ENCODE measurements around the gene PLA2G12B.
"Not testable (repeated sequence)": the region's sequence is repeated elsewhere in the genome, so short reads cannot be mapped to it uniquely, and the experiment has no call there.

Gene PLA2G12B

GRCh38 chr10:72943498-72944234 is 10.9 kb downstream of the PLA2G12B start:
- DNase-seq (ENCODE audit: insufficient read length, low spot score) (no peak), FAIRE-seq (no peak)

- no peak for DNase-seq (ENCODE audit: insufficient read length, low spot score)
- FAIRE-seq, result no peak
These were observed 19.2 kb downstream of the PLA2G12B start for GRCh38 chr10:72935361-72935760.

GRCh38 chr10:72932259-72933015 is 22.2 kb downstream of the PLA2G12B start:
- no peak for DNase-seq (ENCODE audit: insufficient read length, low spot score)

GRCh38 chr10:72930276-72930675 is 24.3 kb downstream of the PLA2G12B start:
- no peak for FAIRE-seq

More at GRCh38 chr10:72932259-72933015, 22.2 kb downstream of the PLA2G12B start:
- no peak for FAIRE-seq

GRCh38 chr10:72928798-72929197 is 25.8 kb downstream of the PLA2G12B start:
- FAIRE-seq, result no peak
- no peak for DNase-seq (ENCODE audit: insufficient read length, low spot score)

More at GRCh38 chr10:72930276-72930675, 24.3 kb downstream of the PLA2G12B start:
- DNase-seq (ENCODE audit: insufficient read length, low spot score), result no peak

- no peak for FAIRE-seq
- DNase-seq (ENCODE audit: insufficient read length, low spot score), result no peak
These were observed 27.1 kb downstream of the PLA2G12B start for GRCh38 chr10:72927485-72927884.

GRCh38 chr10:72925951-72926465 is 28.6 kb downstream of the PLA2G12B start:
- no peak for DNase-seq (ENCODE audit: insufficient read length, low spot score)
- FAIRE-seq, result no peak

GRCh38 chr10:72924351-72924750 is 30.3 kb downstream of the PLA2G12B start:
- DNase-seq (ENCODE audit: insufficient read length, low spot score), result no peak
- no peak for FAIRE-seq

GRCh38 chr10:72921147-72921683 is 33.4 kb downstream of the PLA2G12B start:
- not testable (repeated sequence) for FAIRE-seq; DNase-seq (ENCODE audit: insufficient read length, low spot score)

- no peak for FAIRE-seq
- DNase-seq (ENCODE audit: insufficient read length, low spot score), result no peak
These were observed 36.3 kb downstream of the PLA2G12B start for GRCh38 chr10:72918352-72918751.

- FAIRE-seq; DNase-seq (ENCODE audit: insufficient read length, low spot score): not testable (repeated sequence)
These were observed 36.7 kb downstream of the PLA2G12B start for GRCh38 chr10:72917803-72918332.

GRCh38 chr10:72917201-72917600 is 37.4 kb downstream of the PLA2G12B start:
- FAIRE-seq; DNase-seq (ENCODE audit: insufficient read length, low spot score): not testable (repeated sequence)

- DNase-seq (ENCODE audit: insufficient read length, low spot score) (no peak), FAIRE-seq (no peak)
These were observed 41.3 kb downstream of the PLA2G12B start for GRCh38 chr10:72913287-72913686.

- no peak for FAIRE-seq
- no peak for DNase-seq (ENCODE audit: insufficient read length, low spot score)
These were observed 41.9 kb downstream of the PLA2G12B start for GRCh38 chr10:72912736-72913135.

- FAIRE-seq (no peak), DNase-seq (ENCODE audit: insufficient read length, low spot score) (no peak)
These were observed 42.8 kb downstream of the PLA2G12B start for GRCh38 chr10:72911758-72912157.

- FAIRE-seq, result no peak
- DNase-seq (ENCODE audit: insufficient read length, low spot score), result no peak
These were observed 43.9 kb downstream of the PLA2G12B start for GRCh38 chr10:72910705-72911104.

- FAIRE-seq (no peak), DNase-seq (ENCODE audit: insufficient read length, low spot score) (no peak)
These were observed 48.2 kb downstream of the PLA2G12B start for GRCh38 chr10:72906446-72906845.

GRCh38 chr10:72904806-72905205 is 49.8 kb downstream of the PLA2G12B start:
- DNase-seq (ENCODE audit: insufficient read length, low spot score) (no peak), FAIRE-seq (no peak)

GRCh38 chr10:72903941-72904446 is 50.6 kb downstream of the PLA2G12B start:
- FAIRE-seq; DNase-seq (ENCODE audit: insufficient read length, low spot score): not testable (repeated sequence)

- DNase-seq (ENCODE audit: insufficient read length, low spot score), result no peak
- no peak for FAIRE-seq
These were observed 55.1 kb downstream of the PLA2G12B start for GRCh38 chr10:72899545-72899944.

- FAIRE-seq, result no peak
- DNase-seq (ENCODE audit: insufficient read length, low spot score), result no peak
These were observed 56.0 kb downstream of the PLA2G12B start for GRCh38 chr10:72898616-72899015.
